HL-60/S4 (cell line): ENCODE results near the gene FASN.

Source experiments
- in situ Hi-C: fragments of 300-500 bp; cut with MboI; formaldehyde crosslinking; loops from 2 replicates; pipeline ENCODE4 v1.14.3; 2022; ENCODE audit warnings: low sequenced_read_pairs

FASN gene

DNA sequence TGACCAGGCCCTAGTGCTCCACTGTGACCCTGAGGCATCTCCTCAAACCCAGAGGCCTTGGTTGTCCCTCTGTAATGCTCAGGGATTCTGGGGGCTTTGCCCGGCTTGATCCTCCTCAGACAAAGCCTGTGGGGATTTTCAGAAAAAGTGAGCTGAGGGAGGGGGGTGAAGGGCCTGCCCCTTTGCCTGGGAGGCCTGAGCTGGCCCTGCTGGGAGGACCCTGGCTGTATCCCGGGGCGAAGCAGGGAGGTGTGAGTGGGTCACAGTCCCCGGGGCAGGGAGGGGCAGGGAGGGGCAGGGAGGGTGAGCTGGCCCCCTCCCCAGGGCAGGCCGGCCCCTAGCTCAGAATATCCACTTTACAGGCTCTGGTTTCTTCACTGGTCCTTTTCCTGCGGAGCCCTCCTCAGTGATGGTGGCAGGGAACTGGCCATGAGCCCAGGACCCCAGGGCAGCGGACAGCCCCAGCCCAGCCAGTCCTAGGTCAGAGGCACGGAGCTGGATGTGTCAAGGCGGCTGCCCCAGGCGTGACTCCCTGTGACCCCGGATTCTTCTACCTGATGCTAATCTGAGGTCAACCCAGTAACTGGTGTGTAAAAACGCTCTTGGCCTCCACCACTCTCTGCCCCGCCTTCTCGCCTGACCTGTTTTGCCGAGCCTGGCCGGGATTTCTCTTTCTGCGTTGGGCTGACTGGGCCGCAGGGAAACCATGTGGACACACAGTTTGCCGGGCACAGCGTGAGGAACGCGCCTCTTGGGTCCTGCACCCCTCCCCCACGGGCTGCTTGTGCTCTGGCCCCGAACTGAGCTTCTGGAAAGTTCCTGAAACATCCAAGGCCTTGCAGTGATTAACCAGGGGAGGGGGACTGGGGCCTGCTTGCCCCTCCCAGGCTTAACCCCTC is 5.8 kb upstream of the FASN start:
- in situ Hi-C loops = no loop called here

DNA sequence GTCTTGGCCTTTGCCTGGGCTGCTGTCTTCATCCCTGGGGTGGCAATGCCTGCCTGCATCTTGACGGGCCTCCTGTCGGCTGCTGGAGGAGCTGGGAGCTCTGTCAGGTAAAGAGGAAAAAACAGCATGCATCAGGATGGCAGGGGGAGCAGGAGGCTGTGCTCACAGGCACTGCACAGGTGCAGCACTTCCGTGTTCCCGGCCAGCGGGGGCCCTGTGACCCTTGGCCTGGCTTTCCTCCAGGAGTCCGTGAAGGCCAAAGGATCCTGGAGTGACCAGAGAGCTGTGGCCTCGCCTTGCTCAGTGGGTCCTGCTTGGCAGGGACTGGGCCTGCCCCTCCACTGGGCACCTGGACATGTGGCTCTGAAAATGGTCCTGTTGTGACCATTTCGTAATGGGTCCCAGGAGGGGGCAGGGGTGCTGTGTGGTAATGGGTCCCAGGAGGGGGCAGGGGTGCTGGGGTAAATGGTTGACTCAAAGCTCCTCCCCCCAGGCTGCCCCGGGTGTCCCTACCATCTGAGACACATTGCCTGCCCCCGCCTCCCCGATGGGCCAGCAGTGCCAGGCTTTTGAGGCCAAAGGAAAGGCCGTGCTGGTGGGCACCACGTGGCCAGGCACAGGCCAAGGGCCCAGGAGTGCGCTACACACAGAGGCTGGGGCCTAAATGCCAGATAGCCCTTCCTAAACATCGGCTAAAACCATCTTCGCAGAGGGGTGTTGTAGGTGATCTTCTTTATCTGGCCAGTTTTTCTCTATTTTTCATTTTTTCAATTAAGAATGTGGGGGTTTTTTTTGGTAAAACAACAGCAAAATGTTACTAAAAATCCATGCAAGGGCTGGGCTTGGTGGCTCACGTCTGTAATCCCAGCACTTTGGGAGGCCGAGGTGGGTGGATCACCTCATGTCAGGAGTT is 4.0 kb upstream of the FASN start:
- in situ Hi-C loops = no loop called here

DNA sequence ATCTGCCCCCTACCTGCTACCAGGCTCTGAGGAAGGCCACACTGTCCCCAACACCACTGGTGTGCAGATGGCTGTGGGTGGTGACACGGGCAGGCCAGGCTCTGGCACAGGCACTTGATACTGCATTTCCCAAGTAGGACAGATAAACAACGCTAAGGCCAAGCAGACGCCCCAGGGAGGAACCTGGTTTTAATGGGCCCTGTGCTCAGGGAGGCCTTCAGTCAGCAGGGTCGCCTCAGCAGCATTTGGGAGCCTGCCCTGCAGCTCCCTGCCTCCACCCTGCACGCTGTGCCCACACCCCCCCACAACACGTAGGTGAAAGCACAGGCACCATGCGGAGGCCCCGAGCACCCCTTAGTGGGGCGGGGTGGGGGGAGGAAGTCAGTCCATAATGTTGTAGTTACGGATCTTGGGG is 3.3 kb upstream of the FASN start:
- in situ Hi-C loops = no loop called here

DNA sequence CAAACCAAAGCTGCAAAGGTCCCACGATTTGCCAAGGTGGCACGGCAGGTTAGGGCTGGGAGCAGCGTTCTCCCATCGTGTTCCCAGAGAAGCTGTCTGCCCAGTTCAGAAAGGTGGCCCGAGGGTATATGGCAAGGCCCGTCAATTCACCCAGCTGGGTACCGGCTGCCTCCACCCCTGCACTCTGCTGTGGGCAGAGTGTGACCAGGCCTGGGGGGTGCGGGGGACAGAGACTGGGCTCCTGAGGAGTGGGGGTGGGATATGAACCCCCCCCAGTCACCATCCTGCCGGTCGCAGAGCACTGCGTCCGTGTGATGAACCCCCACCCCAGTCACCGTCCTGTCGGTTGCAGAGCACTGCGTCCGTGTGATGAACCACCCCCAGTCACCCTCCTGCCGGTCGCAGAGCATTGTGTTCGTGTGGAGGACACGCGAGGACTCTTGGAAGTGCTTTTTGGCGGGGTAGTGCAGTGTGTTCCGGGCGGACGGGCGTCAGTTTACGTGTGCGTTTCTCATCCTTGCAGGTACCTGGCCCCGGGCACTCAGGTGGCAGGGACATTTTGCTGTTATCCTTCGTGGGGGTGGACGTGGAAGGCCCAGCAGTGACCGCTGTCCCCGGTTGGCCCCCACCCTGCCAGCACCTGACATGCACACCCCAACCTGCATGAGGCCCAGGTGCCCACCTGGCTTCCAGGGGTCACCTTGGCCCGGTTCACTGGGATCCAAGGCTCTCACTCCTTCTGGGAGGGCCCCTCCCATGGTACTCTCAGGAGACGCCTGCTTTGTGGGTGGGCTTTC is 2.7 kb upstream of the FASN start:
- in situ Hi-C loops = no loop called here

DNA sequence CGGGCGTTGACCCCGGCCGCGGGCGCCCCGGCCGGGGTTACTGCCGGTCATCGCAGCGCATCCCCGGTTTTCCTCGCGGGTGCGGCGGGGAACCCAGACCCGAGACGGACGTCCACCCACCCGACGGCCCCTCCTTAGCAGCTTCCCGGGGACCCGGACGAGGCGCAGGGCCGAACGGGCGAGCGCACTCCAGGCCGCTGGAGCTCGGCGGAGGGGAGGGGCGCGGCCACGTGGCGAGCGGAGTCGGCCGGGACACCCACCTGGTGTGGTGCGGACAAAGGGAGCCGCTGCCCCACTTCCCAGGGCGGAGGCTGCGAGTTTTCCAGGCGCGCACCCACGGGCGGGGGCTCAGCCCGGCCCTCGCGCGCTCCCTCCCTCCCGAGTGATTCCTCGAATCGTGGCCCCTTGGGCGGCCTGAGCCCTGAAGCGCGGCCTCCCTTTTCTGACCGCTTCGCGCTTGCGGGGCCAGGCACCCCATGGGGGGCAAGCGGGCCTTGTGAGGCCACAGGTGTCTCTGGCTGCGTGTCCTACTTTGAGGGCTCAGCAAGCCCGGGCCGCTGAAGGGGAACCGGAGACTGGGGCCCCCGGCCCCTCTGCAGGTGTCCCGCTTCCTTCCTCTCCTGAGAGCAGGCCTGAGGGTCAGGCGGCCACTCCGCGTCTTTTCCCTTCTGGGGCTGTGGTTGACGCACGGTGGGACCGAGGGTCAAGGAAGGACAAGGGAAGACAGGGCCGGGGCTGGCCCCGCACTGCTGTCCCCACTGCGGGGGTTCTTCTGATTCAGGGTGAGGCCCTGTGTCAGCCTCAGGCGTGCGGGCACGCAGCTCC is 1.1 kb upstream of the FASN start:
- in situ Hi-C loops = no loop called here

DNA sequence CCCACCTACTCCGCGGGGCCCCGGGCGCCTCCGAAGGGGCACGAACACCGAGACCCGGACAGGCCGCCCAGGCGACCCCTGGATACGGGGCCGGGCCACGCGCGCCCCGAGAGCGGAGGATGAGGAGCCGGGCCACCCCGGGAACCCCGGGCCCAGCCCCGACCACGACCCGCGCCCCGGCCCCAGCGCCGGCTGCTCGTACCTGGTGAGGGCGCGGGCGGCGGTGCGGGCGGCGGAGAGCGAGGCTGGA is 192 bp downstream of the FASN start:
- in situ Hi-C loops = no loop called here

DNA sequence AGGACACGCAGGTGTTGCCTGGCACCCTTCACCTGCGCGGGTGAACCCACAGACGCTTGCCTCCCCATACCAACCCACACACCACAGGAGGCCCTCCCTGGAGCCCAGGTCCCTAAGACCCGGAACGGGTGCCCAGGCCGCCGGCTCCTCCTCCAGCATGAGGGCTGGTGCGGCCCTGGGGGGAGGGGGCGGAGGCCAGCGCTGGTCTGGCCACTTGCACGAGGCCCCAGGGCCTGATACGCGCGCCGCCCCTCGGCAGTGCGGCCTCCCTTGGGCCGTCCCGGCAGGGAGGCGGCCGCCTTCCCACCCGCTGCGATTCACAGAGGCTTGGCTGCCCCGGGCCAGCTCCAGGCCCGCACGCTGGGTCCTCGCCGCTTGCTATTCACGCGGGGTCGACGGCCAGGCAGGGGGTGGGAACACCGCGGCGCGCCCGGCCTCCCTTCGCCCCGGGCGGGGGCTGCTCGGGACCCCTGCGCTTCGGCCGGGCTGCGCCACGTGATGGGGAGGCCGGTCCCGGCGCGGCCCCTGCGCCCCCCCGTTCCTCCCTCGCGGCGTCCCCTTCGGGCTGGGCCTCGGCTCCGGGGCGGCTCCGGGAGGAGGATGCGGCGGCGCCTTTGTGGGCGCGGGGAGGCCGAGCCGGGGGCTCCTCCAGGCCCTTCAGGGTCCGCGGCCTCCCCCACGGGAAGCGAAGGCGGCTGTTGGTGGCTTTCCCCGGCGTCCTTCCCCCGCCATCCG is 685 bp downstream of the FASN start:
- in situ Hi-C loops = no loop called here

DNA sequence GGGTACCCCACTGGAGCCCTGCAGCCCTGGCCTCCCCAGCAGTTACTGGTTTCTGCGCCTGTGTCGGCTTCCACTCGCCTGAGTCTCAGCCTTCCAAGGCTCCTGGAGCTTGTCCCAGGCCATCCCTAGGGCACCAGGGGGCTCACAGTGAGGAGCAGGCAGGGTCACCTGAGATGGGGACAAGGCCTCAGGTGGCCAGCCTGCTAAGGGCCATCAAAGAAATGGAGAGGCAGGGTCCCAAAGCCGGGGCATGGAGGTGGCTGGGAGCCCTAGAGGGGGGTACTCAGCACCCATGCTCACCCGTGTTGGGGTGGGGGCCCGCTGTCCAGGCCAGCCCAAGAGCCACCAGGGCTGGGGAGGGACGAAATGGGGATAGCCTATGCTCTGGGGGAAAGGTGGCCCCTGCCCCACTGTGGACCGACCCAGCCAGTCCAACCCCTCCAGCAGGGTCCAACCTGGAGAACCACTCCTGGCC is 1.3 kb downstream of the FASN start:
- in situ Hi-C loops = no loop called here

DNA sequence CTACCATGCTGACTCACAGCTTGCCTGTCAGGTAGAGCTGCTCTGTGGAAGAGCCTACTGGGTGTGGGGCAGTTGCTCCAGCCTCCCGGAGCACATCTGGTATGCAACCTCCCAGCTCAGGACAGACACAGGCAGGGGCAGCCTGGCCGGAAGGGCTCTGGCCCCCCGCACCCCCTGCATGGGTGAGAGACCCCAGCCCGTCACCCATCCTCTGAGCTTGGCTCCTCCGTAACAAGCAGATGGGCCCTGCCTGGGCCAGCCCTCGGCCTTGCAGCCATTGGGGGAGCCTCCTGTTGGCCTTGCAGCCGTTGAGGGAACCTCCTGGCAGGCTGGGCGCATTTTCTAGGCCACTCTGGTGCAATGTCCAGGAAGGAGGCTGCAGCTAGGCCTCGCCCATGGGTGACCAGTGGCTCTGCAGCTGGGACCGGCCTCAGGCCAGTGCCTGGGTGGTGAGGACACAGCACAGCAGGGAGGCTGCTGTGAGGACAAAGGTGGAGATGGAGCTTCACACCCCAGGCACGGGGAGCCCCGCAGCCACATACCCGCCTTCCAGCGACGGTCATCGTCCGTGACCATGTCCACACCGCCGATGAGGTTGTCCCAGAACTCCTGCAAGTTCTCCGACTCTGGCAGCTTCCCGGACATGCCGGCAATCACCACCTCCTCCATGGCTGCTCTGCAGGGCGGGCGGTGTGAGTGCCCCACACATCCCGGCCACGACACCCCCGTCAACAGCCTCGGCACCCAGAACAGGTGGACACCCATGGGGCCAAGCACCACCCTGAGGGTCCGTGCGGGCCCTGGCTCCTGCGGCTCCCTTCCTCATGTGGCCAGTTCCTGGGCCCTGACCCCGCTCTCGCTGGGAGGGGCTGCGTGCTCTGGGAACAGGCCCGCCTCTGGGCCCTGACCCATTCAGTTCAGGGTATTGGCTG is 2.0 kb downstream of the FASN start:
- in situ Hi-C loops = no loop called here

DNA sequence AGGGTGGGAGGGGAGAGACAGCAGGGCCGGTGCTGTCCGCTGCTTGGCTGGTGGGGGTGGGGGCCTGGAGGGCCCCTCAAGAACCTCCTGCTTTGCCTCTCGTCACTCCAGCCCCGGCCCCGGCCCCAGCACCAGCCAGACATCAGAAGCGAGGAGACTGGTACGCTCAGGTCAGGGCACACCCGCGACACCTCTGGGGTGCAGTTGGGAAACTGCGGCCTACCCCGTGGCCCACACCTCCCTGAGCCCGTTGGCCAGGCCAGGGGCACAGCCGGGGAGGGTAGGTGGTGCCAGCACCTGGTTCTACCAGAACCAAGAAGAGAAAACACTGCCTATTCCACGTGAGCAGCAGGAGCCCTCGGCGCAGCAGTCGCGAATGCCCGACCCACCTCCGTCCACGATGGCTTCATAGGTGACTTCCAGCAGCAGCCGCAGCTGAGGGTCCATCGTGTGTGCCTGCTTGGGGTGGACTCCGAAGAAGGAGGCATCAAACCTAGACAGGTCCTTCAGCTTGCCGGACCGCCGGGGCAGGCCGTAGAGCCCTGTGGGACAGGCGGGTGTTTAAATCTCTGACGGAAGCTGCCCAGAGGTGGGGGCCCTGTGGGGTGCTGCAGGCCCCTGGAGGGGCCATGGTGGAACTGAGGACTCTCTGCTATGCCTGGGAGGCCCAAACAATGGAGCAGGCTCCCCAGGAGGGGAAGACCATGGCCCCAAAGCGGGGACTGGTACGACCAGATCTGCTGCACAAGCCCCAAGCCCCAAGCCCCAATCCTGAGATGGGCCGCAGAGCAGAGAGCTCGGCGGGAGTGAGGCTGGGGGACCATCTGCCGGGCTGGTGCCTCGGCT is 2.9 kb downstream of the FASN start:
- in situ Hi-C loops = no loop called here

DNA sequence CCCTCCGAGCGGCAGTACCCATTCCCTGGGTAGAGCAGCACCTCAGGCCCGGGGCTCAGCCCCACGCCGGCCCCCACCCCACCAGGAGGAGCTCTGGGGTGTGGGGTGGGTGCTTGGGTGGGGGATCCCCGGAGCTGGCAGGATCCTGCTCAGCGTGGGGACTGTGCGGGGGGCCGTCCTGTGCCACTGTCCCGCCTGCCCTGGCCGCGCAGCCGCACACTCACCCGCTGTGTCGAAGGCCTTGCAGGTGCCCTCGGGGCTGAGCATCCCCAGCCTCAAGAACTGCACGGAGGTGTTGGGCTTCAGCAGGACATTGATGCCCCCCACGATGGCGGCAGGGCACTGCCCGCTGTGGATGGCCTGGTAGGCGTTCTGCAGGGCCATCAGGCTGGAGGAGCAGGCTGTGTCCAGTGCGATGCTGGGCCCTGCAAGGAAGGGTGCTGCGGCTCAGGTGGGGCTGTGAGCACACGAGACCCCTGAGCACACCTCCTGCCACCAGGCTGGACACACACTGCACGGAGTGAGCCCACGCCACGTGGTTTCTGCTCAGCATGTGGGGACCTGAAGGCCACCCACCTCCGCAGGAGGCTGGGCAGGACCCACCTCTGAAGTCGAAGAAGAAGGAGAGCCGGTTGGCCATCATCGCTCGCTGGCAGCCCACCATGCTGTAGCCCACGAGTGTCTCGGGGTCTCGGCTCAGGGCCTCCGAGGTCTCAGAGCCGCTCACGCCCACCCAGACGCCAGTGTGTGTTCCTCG is 4.9 kb downstream of the FASN start:
- in situ Hi-C loops = no loop called here

DNA sequence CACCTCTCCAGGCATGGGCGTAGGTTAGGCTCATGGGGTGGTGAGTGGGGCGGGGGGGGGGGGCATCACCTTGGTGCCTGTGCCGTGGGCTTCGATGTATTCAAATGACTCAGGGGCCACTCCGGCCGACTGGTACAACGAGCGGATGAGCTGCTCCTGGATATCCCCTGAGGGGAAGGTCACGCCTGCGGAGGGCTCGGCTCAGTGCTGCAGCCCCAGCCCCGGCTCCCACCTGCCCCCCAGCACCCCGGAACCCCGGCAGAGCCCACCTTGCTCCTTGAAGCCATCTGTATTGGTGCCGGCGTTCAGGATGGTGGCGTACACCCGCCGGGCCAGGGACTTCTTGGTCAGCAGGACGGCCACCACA is 5.4 kb downstream of the FASN start:
- in situ Hi-C loops = no loop called here

DNA sequence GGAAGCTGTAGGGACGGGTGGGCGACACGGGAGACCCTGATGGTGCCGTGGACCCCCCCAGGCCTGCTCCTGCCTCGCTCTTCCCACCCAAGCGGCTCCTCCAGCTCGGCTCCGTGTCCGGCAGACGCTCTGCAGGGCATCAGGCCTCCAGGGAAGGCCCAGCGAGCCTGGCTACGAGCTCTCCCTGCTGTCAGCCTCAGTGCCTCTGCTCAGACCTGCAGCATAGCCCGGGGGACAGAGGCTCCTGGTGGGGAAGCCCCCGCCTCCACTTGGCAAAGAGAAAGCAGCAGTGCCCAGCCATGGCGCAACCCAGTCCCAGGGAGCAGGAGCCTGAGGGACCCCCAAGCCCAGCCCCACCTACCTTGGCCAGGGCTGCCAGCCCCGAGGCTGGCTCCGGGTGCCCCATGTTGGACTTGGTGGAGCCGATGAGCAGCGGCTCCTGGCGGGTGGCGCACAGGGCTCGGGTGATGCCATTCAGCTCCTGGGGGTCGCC is 5.9 kb downstream of the FASN start:
- in situ Hi-C loops = no loop called here

DNA sequence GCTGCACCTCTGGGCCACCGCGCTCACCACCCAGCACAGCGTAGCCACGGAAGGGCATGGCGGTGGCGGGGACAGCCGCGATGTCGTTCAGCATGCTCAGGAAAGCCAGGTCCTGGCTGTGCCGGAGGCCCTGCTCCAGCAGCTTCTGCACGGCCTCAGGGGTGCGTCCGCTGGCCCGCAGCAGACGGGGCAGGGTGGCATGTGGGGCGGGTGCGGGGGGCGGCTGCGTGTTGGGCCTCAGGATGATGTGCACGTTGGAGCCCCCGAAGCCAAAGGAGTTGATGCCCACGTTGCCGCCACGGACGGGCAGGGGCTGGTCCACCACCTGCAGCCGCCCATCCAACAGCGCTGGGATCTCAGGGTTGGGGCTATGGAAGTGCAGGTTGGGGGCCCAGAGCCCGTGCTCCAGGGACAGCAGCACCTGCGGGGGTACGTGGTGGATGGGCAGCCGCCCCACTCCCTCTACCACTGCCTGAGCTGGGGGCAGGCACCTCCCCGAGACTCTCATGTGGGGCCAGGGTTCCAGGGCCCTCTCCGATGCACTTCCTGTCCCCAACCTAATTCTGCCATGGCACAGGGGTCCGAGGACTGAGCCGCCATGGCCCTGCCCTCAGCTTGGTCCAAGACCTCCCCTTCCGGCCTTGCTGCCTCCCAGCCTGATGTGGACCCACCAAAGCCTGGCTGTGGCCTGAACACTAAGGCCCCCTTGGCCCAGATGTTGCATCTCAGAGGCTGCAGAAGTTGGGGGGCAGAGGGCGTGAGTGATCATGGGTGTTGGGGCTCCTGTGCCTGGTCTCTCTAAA is 6.6 kb downstream of the FASN start:
- in situ Hi-C loops = no loop called here

DNA sequence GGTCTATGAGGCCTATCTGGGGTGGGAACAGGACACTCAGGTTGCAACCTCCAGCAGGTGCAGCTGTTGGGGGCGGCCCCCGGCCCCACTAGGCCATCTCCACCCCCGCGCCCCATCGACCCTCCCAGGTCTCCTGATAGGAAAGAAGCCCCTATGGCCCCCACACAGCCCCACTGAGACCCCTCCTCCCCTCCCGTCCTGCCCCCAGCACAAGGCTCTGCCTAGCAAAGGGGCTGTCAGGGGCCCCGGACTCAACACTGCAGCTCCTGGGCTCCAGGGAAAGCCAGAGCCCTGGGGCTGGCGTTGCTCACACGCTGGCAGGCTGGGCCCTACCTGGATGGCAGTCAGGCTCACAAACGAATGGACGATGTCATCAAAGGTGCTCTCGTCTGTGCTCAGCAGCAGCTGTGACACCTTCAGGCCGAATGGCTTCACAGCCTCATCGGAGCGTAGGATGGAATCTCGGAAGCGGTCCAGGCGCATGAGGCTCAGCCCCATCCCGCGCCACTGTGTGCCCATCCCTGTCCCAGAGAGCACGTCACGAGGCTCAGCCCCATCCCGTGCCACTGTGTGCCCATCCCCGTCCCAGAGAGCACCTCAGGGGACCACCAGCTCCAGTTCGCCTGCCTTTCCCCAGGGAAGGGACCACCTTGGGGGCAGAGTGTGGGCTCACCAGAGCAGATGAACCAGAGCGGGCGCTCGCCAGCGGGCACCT is 7.3 kb downstream of the FASN start:
- in situ Hi-C loops = no loop called here
